Ascending aorta (tissue), 2 donors: ENCODE data around the gene IL18BP. TPM values are rescaled to one million over a fixed set of nuclear protein-coding genes. Genes with fewer than 3 reads are reported as not detected.
A peak's percentile ranks its signal among the peaks of the same experiment; 100 is the strongest.

Experiments
- DNase-seq, 2 donors: peaks; one replicate each; pipeline ENCODE4 v3.0.0-alpha.2; 2019; ENCODE audit warnings: low spot score in 2 of 2
- H3K27ac ChIP-seq, 2 donors: fragments of 200-600 bp; sonication (generic); one replicate each; pipeline ENCODE4 v1.5.1; 2016 to 2017; ENCODE audit warnings: mild to moderate bottlenecking in 1 of 2
- H3K27me3 ChIP-seq: fragments of 200-600 bp; sonication (generic); one replicate; pipeline ENCODE4 v1.5.1; 2017
- H3K36me3 ChIP-seq, 2 donors: fragments of 200-600 bp; sonication (generic); one replicate each; pipeline ENCODE4 v1.5.1; 2016
- H3K4me1 ChIP-seq, 2 donors: fragments of 200-600 bp; sonication (generic); one replicate each; pipeline ENCODE4 v1.5.1; 2016 to 2017; ENCODE audit warnings: mild to moderate bottlenecking in 1 of 2
- H3K4me3 ChIP-seq, 2 donors: fragments of 200-600 bp; sonication (generic); one replicate each; pipeline ENCODE4 v1.5.1; 2016 to 2017; ENCODE audit warnings: mild to moderate bottlenecking in 1 of 2
- H3K9me3 ChIP-seq, 2 donors: fragments of 200-600 bp; sonication (generic); one replicate each; pipeline ENCODE4 v1.5.1; 2016
- intact Hi-C: fragments of 100-400 bp; cut with DNase I; formaldehyde crosslinking; loops from one replicate; pipeline ENCODE4 v1.15.1; 2023
- total RNA-seq: library from RNA; depleted of rRNA; stranded (reverse); fragments of >200 nt; gene quantifications from one replicate; pipeline ENCODE4 v1.1.0, GENCODE V29; 2016
- TF ChIP-seq, protein P1 (sequence below), 3 experiments: fragments of 200-600 bp in 2 of 3; fragments of 450-650 bp in 1 of 3; sonication (generic) in 2 of 3; IDR thresholded peaks; one replicate each; pipeline ENCODE4 v1.5.1; 2016 to 2019; ENCODE audit warnings: antibody characterized with exemption in 3 of 3, mild to moderate bottlenecking in 1 of 3, moderate library complexity in 1 of 3

The IL18BP gene
- total RNA-seq, 1 donor from 2014 or later: 5.0 TPM

DNA sequence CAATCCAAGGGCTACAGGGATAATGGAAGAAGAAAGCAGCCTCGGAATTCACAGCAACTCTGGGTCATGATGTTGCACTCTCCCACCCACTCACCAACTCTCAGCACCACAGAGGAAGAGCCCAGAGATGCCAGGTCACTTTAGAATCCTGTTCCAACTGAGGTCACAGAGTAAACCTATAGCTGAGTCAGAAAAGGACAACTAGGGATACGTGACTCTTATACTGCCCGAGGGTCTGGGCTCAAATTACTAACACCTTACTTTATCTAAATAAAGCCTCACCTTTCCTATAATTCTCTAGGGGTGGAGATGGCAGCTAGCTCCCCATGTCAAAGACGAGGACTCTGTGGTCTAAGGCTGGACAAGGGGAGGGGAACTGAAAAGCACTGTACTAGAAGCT lies 24.6 kb downstream of the IL18BP start:
- intact Hi-C loops: no loop called here
- Histone ChIP-seq H3K36me3 (peaks cover 69 to 87% of the 10 kb centered on the region in 2 donors), H3K4me1 (peaks cover 5 to 21% of the 10 kb centered on the region in 2 donors), H3K4me3 (no peak overlapping the region), H3K9me3 (no peaks in the 10 kb centered on the region), H3K27me3 (no peaks in the 10 kb centered on the region), H3K27ac (no peak overlapping the region)
- TF ChIP-seq, protein P1, sequence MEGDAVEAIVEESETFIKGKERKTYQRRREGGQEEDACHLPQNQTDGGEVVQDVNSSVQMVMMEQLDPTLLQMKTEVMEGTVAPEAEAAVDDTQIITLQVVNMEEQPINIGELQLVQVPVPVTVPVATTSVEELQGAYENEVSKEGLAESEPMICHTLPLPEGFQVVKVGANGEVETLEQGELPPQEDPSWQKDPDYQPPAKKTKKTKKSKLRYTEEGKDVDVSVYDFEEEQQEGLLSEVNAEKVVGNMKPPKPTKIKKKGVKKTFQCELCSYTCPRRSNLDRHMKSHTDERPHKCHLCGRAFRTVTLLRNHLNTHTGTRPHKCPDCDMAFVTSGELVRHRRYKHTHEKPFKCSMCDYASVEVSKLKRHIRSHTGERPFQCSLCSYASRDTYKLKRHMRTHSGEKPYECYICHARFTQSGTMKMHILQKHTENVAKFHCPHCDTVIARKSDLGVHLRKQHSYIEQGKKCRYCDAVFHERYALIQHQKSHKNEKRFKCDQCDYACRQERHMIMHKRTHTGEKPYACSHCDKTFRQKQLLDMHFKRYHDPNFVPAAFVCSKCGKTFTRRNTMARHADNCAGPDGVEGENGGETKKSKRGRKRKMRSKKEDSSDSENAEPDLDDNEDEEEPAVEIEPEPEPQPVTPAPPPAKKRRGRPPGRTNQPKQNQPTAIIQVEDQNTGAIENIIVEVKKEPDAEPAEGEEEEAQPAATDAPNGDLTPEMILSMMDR (IDR thresholded peaks at IDR 0.05): no peak
- DNase-seq: no peak

DNA sequence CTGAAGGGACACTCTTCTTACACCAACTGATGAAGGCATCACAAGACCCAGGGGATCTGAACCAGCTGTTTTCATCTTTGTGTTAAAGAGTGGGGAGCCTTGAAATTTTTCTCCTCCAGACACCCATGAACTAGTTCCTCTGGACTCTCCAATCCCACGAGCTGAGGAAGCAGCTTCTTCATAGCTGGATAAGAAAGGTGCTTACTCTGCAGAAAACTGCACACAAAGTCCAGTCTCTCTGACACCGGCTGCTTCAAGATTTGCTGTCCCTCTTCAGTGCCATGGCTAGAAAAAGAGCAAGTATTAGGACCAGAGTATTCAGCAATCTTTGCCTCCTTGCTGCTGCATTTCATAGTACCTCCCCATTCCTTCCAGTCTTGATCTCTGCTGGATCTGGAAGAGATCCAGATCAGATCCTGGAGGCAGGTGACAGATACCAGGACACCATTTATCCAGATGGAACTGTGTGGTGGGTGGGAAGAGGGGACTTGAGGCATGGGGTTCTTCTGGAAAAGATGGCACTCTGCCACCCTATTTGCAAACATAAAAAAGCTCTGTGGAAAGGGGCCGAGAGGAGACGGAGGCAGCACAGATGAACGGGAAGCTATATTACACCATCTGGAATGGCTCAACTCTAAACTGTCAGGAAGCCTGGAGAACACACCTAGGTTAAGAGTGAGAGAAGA lies 25.5 kb downstream of the IL18BP start:
- Histone ChIP-seq H3K4me3 (no peak overlapping the region), H3K9me3 (no peaks in the 10 kb centered on the region), H3K36me3 (peaks cover 69 to 87% of the 10 kb centered on the region in 2 donors), H3K4me1 (peaks cover 5 to 23% of the 10 kb centered on the region in 2 donors), H3K27ac (no peak overlapping the region), H3K27me3 (no peaks in the 10 kb centered on the region)
- TF ChIP-seq, protein P1 (IDR thresholded peaks at IDR 0.05): no peak
- intact Hi-C loops: no loop called here
- no peak for DNase-seq

DNA sequence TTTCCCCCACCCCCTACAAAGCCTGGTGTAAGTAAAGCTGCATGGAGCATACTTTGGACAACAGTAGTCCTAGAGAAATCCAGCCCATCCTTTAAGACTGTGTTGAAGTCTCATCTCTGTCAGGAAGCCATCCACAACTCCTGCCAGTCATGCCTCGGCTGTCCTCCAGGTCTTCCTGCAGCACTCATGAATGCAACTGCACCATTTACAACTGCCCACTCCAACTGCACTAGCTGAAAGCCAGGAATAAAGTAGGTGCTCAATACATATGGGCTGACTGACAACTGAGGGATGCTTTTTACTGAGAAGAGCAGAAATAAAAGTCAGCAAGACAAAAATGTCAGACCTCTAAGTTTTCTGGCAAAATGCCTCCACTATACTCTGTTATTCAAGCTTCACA lies 27.4 kb downstream of the IL18BP start:
- TF ChIP-seq, protein P1 (IDR thresholded peaks at IDR 0.05): no peak
- no peaks in the 10 kb centered on the region for H3K27me3 ChIP-seq
- intact Hi-C loops: no loop called here
- H3K4me1 ChIP-seq: peaks cover 12 to 29% of the 10 kb centered on the region in 2 donors
- no peak for DNase-seq
- peaks cover 50 to 78% of the 10 kb centered on the region in 2 donors for H3K36me3 ChIP-seq
- H3K9me3 ChIP-seq: no peaks in the 10 kb centered on the region
- no peak overlapping the region for H3K4me3 ChIP-seq
- H3K27ac ChIP-seq: peak overlapping the region; percentile 65 to 66

DNA sequence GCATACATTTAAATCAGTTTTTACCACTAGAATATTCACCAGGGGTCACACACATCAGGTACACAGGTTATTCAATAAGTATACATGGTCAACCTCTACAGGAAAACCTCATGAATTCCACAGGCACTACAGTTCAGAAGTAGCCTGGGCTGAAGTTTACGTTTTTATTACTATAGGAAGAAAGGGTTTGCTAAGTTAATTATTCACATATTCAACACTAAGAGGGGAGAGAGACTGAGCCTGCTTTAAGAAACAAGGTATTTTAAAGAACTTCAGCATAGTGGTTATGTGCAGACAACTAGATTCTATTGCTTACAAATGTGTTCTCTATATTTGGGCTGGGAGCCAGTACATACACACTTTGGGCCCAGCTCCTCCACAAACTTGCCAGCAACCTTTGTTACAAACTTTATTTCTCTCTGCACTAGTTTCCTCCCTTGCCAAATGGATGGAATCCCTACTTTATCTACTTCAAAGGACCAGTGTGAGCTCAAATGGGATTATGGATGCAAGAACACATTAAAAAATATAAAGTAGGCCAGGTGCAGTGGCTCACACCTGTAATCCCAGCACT lies 31.9 kb downstream of the IL18BP start:
- intact Hi-C loops: no loop called here
- no peaks in the 10 kb centered on the region for H3K9me3 ChIP-seq
- DNase-seq: no peak
- TF ChIP-seq, protein P1 (IDR thresholded peaks at IDR 0.05): no peak
- peaks cover 41 to 63% of the 10 kb centered on the region in 2 donors for H3K36me3 ChIP-seq
- H3K27ac ChIP-seq: peak overlapping the region in 1 of 2 donors; percentile 30
- no peak overlapping the region for H3K4me3 ChIP-seq
- no peaks in the 10 kb centered on the region for H3K27me3 ChIP-seq
- H3K4me1 ChIP-seq: peaks cover 8 to 40% of the 10 kb centered on the region in 2 donors

DNA sequence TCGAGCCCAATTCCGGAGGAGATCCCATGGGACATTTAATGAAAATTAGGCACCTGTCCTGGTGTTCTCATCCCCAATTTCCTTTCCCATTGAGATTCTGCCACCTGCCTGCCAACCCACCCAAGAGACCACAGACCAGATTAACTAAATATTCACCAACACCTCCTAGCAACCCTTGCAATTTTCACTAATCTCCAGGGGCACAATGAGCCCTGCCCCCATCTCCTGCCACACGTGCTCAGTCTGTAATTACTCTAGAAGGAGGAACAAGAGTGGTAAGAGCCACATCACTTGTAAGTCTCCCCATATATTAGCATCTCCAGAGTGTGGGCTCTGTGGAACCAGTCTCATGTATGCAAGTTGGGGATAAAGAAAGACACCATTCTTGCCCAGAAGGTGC lies 38.0 kb downstream of the IL18BP start:
- Histone ChIP-seq H3K27ac (no peak overlapping the region), H3K36me3 (peaks cover 21 to 29% of the 10 kb centered on the region in 2 donors), H3K4me3 (peak overlapping the region; percentile 1 to 2), H3K9me3 (no peaks in the 10 kb centered on the region), H3K4me1 (peaks cover 8 to 50% of the 10 kb centered on the region in 2 donors), H3K27me3 (no peaks in the 10 kb centered on the region)
- DNase-seq: no peak
- TF ChIP-seq, protein P1 (IDR thresholded peaks at IDR 0.05): no peak
- intact Hi-C loops: loop anchor here (5.0 kb wide), 1 partner anchor 186 kb away; the partner anchor contains the start of gene INPPL1
